A673 (cell line): ENCODE results near the gene ABCD2.

ENCODE experiments used
- CTCF ChIP-seq: fragments of 300-800, 200-600 bp; sonication (generic); conservative IDR thresholded peaks from 2 replicates; pipeline ENCODE4 v1.5.1; 2017; ENCODE audit warnings: low read depth, mild to moderate bottlenecking, antibody characterized with exemption, low read length, moderate library complexity, mixed read lengths
- EZH2 ChIP-seq: fragments of 200-600 bp; sonication (generic); IDR thresholded peaks from 2 replicates; pipeline ENCODE4 v1.6.1; 2017; ENCODE audit warnings: borderline replicate concordance, low read depth, mild to moderate bottlenecking, mixed read lengths, antibody characterized with exemption, low read length; ENCODE audit not compliant: poor library complexity, severe bottlenecking

DNA sequence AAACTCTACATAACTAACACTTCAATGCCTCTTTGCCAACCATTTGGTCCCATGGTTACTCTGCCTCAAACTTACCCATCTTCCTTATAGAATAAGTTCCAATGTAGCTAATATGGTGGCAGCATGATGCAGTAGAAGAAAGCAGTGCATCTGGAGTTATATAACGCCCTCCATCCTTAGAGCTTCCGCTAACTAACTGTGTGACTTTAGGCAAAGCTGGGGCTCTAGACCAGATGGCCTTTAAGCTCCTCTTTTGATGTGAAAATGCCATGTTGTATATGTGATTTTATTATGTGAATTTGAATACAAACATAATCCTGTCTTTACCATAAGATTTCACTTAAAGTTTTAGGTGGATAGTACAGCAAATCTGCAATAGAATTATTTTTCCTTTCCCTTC is 6.1 kb downstream of the ABCD2 start:
- TF ChIP-seq CTCF, result no peak
- no peak for TF ChIP-seq EZH2
